K562 (cell line): ENCODE data around the gene KLC1. TPM values are rescaled to one million over a fixed set of nuclear protein-coding genes. Genes with fewer than 3 reads are reported as not detected.

Source experiments
- ATAC-seq: fragments of 200-7000 bp; cut with Tn5 transposase; 3 replicates; pipeline ENCODE4 v1.9.1; 2020; ENCODE audit warnings: moderate library complexity
- BruUV-seq: library from RNA; stranded (reverse); fragments of 400-500 nt; replicated peaks from 2 replicates; lab custom pipeline; 2021; lab: Mats Ljungman, UMichigan
- CTCF ChIA-PET: fragments of 300-600 bp; formaldehyde crosslinking; extraction: SDS; loops from one replicate; lab custom pipeline; 2021; ENCODE audit warnings: low intra/inter-chr PET ratio; lab: Yijun Ruan, JAX
- POLR2A ChIA-PET: fragments of 300-600, 350-650 bp; sonication (Branson Sonifier 250); formaldehyde crosslinking; extraction: SDS; loops from one replicate; lab custom pipeline; 2021; ENCODE audit warnings: antibody characterized with exemption, inconsistent platforms; lab: Yijun Ruan, JAX
- DNase-seq, 4 experiments: peaks; one replicate each; pipeline versions ENCODE4 v3.0.0 to v3.0.0-alpha.2; 2011 to 2018; ENCODE audit warnings: low spot score in 3 of 4, mixed read lengths in 3 of 4; ENCODE audit errors: extremely low read depth in 1 of 4
- FAIRE-seq: peaks from 2 replicates; lab custom pipeline; 2011; peaks lifted over from hg19 to GRCh38; lab: Jason Lieb, UNC
- H2AFZ ChIP-seq: 2 replicates; pipeline ENCODE4 v1.6.0; 2011; ENCODE audit warnings: low read depth, low read length, control low read depth, inconsistent platforms
- H3K27ac ChIP-seq: fragments of 200-600 bp; 3 replicates; pipeline ENCODE4 v1.8.0; 2011; ENCODE audit warnings: low read depth, mild to moderate bottlenecking, control low read depth, inconsistent platforms, low read length, moderate library complexity, mixed read lengths; ENCODE audit errors: extremely low read depth
- H3K27me3 ChIP-seq, 2 experiments: fragments of 300-600 bp in 1 of 2; 2 replicates in 1 of 2; 3 replicates in 1 of 2; pipeline versions ENCODE4 v1.6.0 to v1.8.0; 2011; ENCODE audit warnings: inconsistent platforms in 2 of 2, low read length in 2 of 2, mild to moderate bottlenecking in 1 of 2, mixed read lengths in 1 of 2, moderate library complexity in 1 of 2; ENCODE audit not compliant: control insufficient read depth in 2 of 2, insufficient read depth in 2 of 2
- H3K36me3 ChIP-seq: fragments of 300-600 bp; 3 replicates; pipeline ENCODE4 v1.8.0; 2011; ENCODE audit warnings: mild to moderate bottlenecking, low read length, inconsistent platforms; ENCODE audit not compliant: control insufficient read depth, insufficient read depth
- H3K4me1 ChIP-seq, 2 experiments: fragments of 200-600 bp in 1 of 2; replicated peaks in 1 of 2; 2 replicates in 1 of 2; 3 replicates in 1 of 2; pipeline versions ENCODE4 v1.5.1 to v1.8.0; 2011; ENCODE audit warnings: inconsistent platforms in 2 of 2, low read length in 2 of 2, mild to moderate bottlenecking in 1 of 2, mixed read lengths in 1 of 2, moderate library complexity in 1 of 2; ENCODE audit not compliant: control insufficient read depth in 2 of 2, insufficient read depth in 2 of 2
- H3K4me2 ChIP-seq: 2 replicates; pipeline ENCODE4 v1.6.1; 2011; ENCODE audit warnings: low read length, control low read depth, inconsistent platforms, mixed read lengths; ENCODE audit not compliant: insufficient read depth
- H3K4me3 ChIP-seq: fragments of 200-600 bp; sonication (generic), shearing (Covaris generic); 2 replicates; pipeline ENCODE4 v1.5.1; 2016; ENCODE audit warnings: control low read depth, inconsistent platforms
- H3K79me2 ChIP-seq: fragments of 200-600 bp; 3 replicates; pipeline ENCODE4 v1.8.0; 2011; ENCODE audit warnings: low read length, inconsistent platforms; ENCODE audit not compliant: control insufficient read depth, insufficient read depth
- H3K9ac ChIP-seq, 2 experiments: 2 replicates each; pipeline versions ENCODE4 v1.6.0 to v1.6.1; 2011; ENCODE audit warnings: low read depth in 2 of 2, low read length in 2 of 2, control low read depth in 1 of 2, inconsistent platforms in 1 of 2, mild to moderate bottlenecking in 1 of 2, mixed read lengths in 1 of 2; ENCODE audit not compliant: insufficient read depth in 1 of 2
- H3K9me1 ChIP-seq: one replicate; pipeline ENCODE4 v1.6.0; 2011; ENCODE audit warnings: inconsistent platforms, mild to moderate bottlenecking, low read length, moderate library complexity; ENCODE audit not compliant: control insufficient read depth, insufficient read depth
- H3K9me3 ChIP-seq: replicated peaks from 2 replicates; pipeline ENCODE4 v1.5.1; 2011; ENCODE audit warnings: low read depth, low read length, inconsistent platforms; ENCODE audit not compliant: control insufficient read depth, insufficient read depth
- H4K20me1 ChIP-seq: replicated peaks from 2 replicates; pipeline ENCODE4 v1.6.1; 2011; ENCODE audit warnings: low read length, inconsistent platforms, mixed read lengths; ENCODE audit not compliant: control insufficient read depth, insufficient read depth
- C11orf30 ChIP-seq: fragments of 450-650 bp; IDR thresholded peaks from 2 replicates; pipeline ENCODE4 v1.6.1; 2016; ENCODE audit warnings: low read depth, mild to moderate bottlenecking
- MYNN ChIP-seq, 2 experiments: sonication (generic); formaldehyde crosslinking in 1 of 2; IDR thresholded peaks; 2 replicates each; pipeline versions ENCODE4 v1.5.0 to v1.6.1; 2016 to 2020; ENCODE audit warnings: antibody characterized with exemption in 1 of 2, missing genetic modification reagents in 1 of 2
- POLR2A ChIP-seq: fragments of 450-650 bp; conservative IDR thresholded peaks from 2 replicates; pipeline ENCODE4 v1.6.1; 2016
- POLR2G ChIP-seq: fragments of 200-400 bp; formaldehyde crosslinking; IDR thresholded peaks from 2 replicates; pipeline ENCODE4 v1.6.1; 2017; ENCODE audit warnings: low read depth, mild to moderate bottlenecking, antibody characterized with exemption, low read length, moderate library complexity
- RBFOX2 ChIP-seq: fragments of 200-400 bp; formaldehyde crosslinking; IDR thresholded peaks from 2 replicates; pipeline ENCODE4 v1.6.1; 2017; ENCODE audit warnings: low read depth, mild to moderate bottlenecking, low read length, moderate library complexity
- ZNF347 ChIP-seq: fragments of 450-650 bp; formaldehyde crosslinking; IDR thresholded peaks from 2 replicates; pipeline ENCODE4 v1.4.0; 2020; ENCODE audit warnings: low read depth, mild to moderate bottlenecking, moderate library complexity
- WGBS: fragments of 100-300 bp; shearing (Covaris generic); methylation state at CpG from one replicate; pipeline ENCODE4 v1.1.6; 2016; ENCODE audit warnings: low coverage, mixed read lengths; ENCODE audit not compliant: insufficient coverage; ENCODE audit errors: missing lambda C conversion rate; 5-methylcytosine and 5-hydroxymethylcytosine counted together
- in situ Hi-C: fragments of 300-500 bp; cut with MboI; formaldehyde crosslinking; loops from 4 replicates; pipeline ENCODE4 v1.15.0; 2018; ENCODE audit warnings: inconsistent platforms, mixed read lengths
- intact Hi-C: fragments of 100-400 bp; cut with micrococcal nuclease; formaldehyde crosslinking; loops from 2 replicates; pipeline ENCODE4 v1.14.2; 2022
- polyA plus RNA-seq, 8 experiments: library from polyadenylated mRNA; depleted of rRNA in 4 of 8; stranded (reverse) in 5 of 8; unstranded in 3 of 8; fragments of >200 nt; fragmentation: Nextera tagmentation in 2 of 8; fragmentation: Illumina TruSeq in 1 of 8; extraction: Ambion mirVana in 2 of 8; extraction: Trizol in 1 of 8; gene quantifications; 2 replicates each; pipeline versions ENCODE4 v1.2.1 to v1.2.3, GENCODE V29; 2011 to 2014; ENCODE audit warnings: inconsistent platforms in 1 of 8, missing spikeins in 1 of 8
- total RNA-seq, 7 experiments: library from RNA; depleted of rRNA in 6 of 7; stranded (reverse); fragments of >200 nt in 6 of 7; fragmentation: Illumina TruSeq in 2 of 7; extraction: Trizol in 2 of 7; gene quantifications; 2 replicates each; pipeline versions ENCODE4 v1.2.1 to v1.2.3, GENCODE V29; 2011 to 2021; ENCODE audit warnings: low replicate concordance in 1 of 7

Gene KLC1
- total and polyA plus RNA-seq, 9 of the 15 experiments (the other 6 are each of a cell fraction or from before 2014, with no cell fraction given), result 4.9 to 134 (median 54.8) TPM

DNA sequence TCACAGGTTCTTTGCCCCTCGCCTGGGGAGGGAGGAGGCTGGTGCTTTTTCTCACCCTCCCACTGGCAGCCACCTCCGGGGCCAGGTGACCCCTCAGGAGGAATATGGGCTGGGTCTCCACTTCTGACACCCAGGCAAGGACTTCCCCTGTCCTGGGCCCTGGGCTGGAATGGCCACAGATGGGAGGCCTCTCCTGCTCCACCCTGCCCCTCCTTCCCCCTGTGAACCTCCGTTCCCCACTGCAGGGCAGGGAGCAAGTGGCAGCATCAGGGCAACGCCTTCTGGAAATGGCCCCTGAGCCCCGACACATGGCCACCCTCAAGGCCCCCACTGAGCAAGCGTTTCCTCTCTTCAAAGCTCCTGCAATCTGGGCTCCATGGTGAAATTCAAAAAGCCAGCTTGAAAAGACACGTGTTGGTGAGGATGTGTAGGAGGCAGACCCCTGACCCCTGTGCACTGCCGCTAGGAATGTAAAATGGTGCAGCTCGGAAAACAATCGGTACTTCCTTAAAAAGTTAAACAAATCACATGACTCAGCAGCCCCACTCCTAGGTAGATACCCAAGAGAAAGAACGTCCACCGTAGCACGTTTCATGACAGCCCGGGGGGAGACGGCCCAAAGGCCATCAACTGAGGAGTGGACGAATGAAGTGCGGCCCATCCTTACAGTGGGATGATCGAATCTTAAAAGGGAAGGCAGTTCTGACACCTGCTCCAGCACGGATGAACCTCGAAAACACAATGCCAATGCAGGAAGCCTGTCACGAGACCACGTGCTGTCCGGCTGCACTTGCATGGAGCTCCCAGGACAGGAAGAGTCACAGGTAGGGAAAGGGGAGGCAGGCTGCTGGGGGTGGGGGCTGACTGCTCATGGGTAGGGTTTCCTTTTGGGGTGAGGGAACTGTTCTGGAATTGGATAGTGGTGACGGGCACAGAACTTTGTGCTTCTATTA, 74.7 kb downstream of the KLC1 start:
- BruUV-seq, result no TSS peak
- intact Hi-C loops, result no loop called here
- CTCF ChIA-PET, result no interaction called here

More for the DNA sequence above, 74.7 kb downstream of the KLC1 start:
- no peaks in the 10 kb centered on the region for H4K20me1 ChIP-seq
- ATAC-seq, result no peak; the same call in 1 of the 3 replicates
- POLR2A ChIA-PET, result interaction anchor here (1.0 to 1.5 kb wide), 2 partner anchors 10 to 17 kb away, joined by 4 read pairs; no protein-coding TSS in a partner anchor
- H3K27ac ChIP-seq, result no peak overlapping the region
- H3K4me2 ChIP-seq, result no peak overlapping the region
- no peak overlapping the region for H3K4me3 ChIP-seq
- in situ Hi-C loops, result no loop called here
- no peaks in the 10 kb centered on the region for H3K79me2 ChIP-seq
- no peak for DNase-seq
- TF ChIP-seq ZNF347 (CRISPR knock-in tag), result no peak
- TF ChIP-seq MYNN (IDR thresholded peaks at IDR 0.05), result peak; percentile 28; the same call in 1 of the 2 replicates
- TF ChIP-seq MYNN (CRISPR knock-in tag; IDR thresholded peaks at IDR 0.05), result no peak
- 0 out of 2 replicates have a peak, but pooled peaks have one; percentile 25 for TF ChIP-seq POLR2G
- TF ChIP-seq RBFOX2, result peak; percentile 36; the same call in 1 of the 2 replicates
- TF ChIP-seq C11orf30, result peak; percentile 30; the same call in 1 of the 2 replicates
- TF ChIP-seq POLR2A, result 0 out of 2 replicates have a peak, but pooled peaks have one; percentile 26
- peaks cover 0 to 31% of the 10 kb centered on the region in 2 experiments; a peak in 2 of 5 replicates for H3K4me1 ChIP-seq
- no peaks in the 10 kb centered on the region for H3K9me3 ChIP-seq
- no peaks in the 10 kb centered on the region for H3K9me1 ChIP-seq
- no peak for FAIRE-seq
- peaks cover 91% of the 10 kb centered on the region; the same call in 2 of the 3 replicates for H3K36me3 ChIP-seq
- no peaks in the 10 kb centered on the region for H3K27me3 ChIP-seq
- WGBS, result 74% methylated on average over 19 of the region's 24 CpGs
- H2AFZ ChIP-seq, result no peak overlapping the region
- H3K9ac ChIP-seq, result no peak overlapping the region; a peak in 1 of 4 replicates
